Upper lobe of left lung (tissue), 4 donors: ENCODE data around the gene XIST.

Experiments used
- POLR2A ChIP-seq, 4 donors: fragments of 450-650 bp; IDR thresholded peaks; one replicate each; pipeline ENCODE4 v1.5.1; 2016 to 2017; ENCODE audit warnings: antibody characterized with exemption in 4 of 4, mild to moderate bottlenecking in 2 of 4
- TF ChIP-seq, protein P1 (sequence below), 6 experiments: fragments of 450-650 bp in 4 of 6; fragments of 200-600 bp in 2 of 6; sonication (generic) in 2 of 6; IDR thresholded peaks; one replicate each; pipeline ENCODE4 v1.5.1; 2016 to 2019; ENCODE audit warnings: antibody characterized with exemption in 6 of 6

GRCh38 chrX:73851014-73852009 lies 1.2 kb downstream of the XIST start:
- TF ChIP-seq, protein P1, sequence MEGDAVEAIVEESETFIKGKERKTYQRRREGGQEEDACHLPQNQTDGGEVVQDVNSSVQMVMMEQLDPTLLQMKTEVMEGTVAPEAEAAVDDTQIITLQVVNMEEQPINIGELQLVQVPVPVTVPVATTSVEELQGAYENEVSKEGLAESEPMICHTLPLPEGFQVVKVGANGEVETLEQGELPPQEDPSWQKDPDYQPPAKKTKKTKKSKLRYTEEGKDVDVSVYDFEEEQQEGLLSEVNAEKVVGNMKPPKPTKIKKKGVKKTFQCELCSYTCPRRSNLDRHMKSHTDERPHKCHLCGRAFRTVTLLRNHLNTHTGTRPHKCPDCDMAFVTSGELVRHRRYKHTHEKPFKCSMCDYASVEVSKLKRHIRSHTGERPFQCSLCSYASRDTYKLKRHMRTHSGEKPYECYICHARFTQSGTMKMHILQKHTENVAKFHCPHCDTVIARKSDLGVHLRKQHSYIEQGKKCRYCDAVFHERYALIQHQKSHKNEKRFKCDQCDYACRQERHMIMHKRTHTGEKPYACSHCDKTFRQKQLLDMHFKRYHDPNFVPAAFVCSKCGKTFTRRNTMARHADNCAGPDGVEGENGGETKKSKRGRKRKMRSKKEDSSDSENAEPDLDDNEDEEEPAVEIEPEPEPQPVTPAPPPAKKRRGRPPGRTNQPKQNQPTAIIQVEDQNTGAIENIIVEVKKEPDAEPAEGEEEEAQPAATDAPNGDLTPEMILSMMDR (IDR thresholded peaks at IDR 0.05), result no peak
- TF ChIP-seq POLR2A (IDR thresholded peaks at IDR 0.05), result peak in 1 of 4 donors; percentile 22
